HepG2 (cell line): ENCODE results near the gene CAB39. TPM values are rescaled to one million over a fixed set of nuclear protein-coding genes. Genes with fewer than 3 reads are reported as not detected.

Experiments
- ATAC-seq: fragments of 200-7000 bp; cut with Tn5 transposase; 3 replicates; pipeline ENCODE4 v1.9.1; 2020; ENCODE audit warnings: mild to moderate bottlenecking, moderate library complexity
- BruUV-seq: library from RNA; stranded (reverse); fragments of 400-500 nt; replicated peaks from 2 replicates; lab custom pipeline; 2021; lab: Mats Ljungman, UMichigan
- CTCF ChIA-PET: fragments of 300-600 bp; formaldehyde crosslinking; extraction: SDS; loops from one replicate; lab custom pipeline; 2021; ENCODE audit warnings: low total read pairs, inconsistent platforms, low intra/inter-chr PET ratio; lab: Yijun Ruan, JAX
- POLR2A ChIA-PET: fragments of 350-600 bp; sonication (Branson Sonifier 250); formaldehyde crosslinking; loops from one replicate; lab custom pipeline; 2020; ENCODE audit warnings: antibody characterized with exemption, inconsistent platforms; lab: Yijun Ruan, JAX
- DNase-seq: peaks from one replicate; pipeline ENCODE4 v3.0.0-alpha.2; 2015; ENCODE audit warnings: low spot score
- FAIRE-seq: peaks from 3 replicates; lab custom pipeline; 2011; peaks lifted over from hg19 to GRCh38; lab: Jason Lieb, UNC
- H2AFZ ChIP-seq: one replicate; pipeline ENCODE4 v1.6.1; 2011; ENCODE audit warnings: low read length, inconsistent platforms
- H3K27ac ChIP-seq: fragments of 300-600 bp; 3 replicates; pipeline ENCODE4 v1.8.0; 2011; ENCODE audit warnings: mixed run types, mild to moderate bottlenecking, mixed read lengths, low read length, inconsistent platforms; ENCODE audit not compliant: insufficient read depth; ENCODE audit errors: extremely low read length
- H3K27me3 ChIP-seq, 2 experiments: fragments of 200-600 bp in 1 of 2; 2 replicates in 1 of 2; 3 replicates in 1 of 2; pipeline versions ENCODE4 v1.6.0 to v1.8.0; 2011; ENCODE audit warnings: low read length in 2 of 2, mild to moderate bottlenecking in 2 of 2, moderate library complexity in 2 of 2, inconsistent platforms in 1 of 2; ENCODE audit not compliant: insufficient read depth in 2 of 2, control insufficient read depth in 1 of 2
- H3K36me3 ChIP-seq, 2 experiments: fragments of 200-600 bp in 1 of 2; replicated peaks in 1 of 2; 2 replicates in 1 of 2; 3 replicates in 1 of 2; pipeline versions ENCODE4 v1.5.1 to v1.8.0; 2011; ENCODE audit warnings: low read length in 2 of 2, inconsistent platforms in 1 of 2; ENCODE audit not compliant: insufficient read depth in 2 of 2, control insufficient read depth in 1 of 2
- H3K4me1 ChIP-seq: 2 replicates; pipeline ENCODE4 v1.5.1; 2012; ENCODE audit warnings: low read length, inconsistent platforms; ENCODE audit not compliant: insufficient read depth
- H3K4me2 ChIP-seq: 2 replicates; pipeline ENCODE4 v1.6.0; 2011; ENCODE audit warnings: low read depth, low read length, inconsistent platforms
- H3K4me3 ChIP-seq, 3 experiments: fragments of 200-600 bp in 1 of 3; sonication (generic), shearing (Covaris generic) in 1 of 3; replicated peaks in 1 of 3; 2 replicates each; pipeline ENCODE4 v1.5.1; 2011 to 2016; ENCODE audit warnings: low read length in 3 of 3, inconsistent platforms in 2 of 3, low read depth in 2 of 3, mild to moderate bottlenecking in 2 of 3, control low read depth in 1 of 3, mixed read lengths in 1 of 3; ENCODE audit not compliant: insufficient read depth in 1 of 3
- H3K79me2 ChIP-seq: one replicate; pipeline ENCODE4 v1.6.1; 2011; ENCODE audit warnings: low read length, inconsistent platforms; ENCODE audit not compliant: insufficient read depth
- H3K9ac ChIP-seq: 2 replicates; pipeline ENCODE4 v1.6.0; 2011; ENCODE audit warnings: mild to moderate bottlenecking, low read depth, low read length, inconsistent platforms; ENCODE audit not compliant: insufficient read depth
- H3K9me3 ChIP-seq: 2 replicates; pipeline ENCODE4 v1.5.1; 2012; ENCODE audit warnings: mild to moderate bottlenecking, low read length
- H4K20me1 ChIP-seq: 2 replicates; pipeline ENCODE4 v1.6.0; 2011; ENCODE audit warnings: inconsistent platforms, mild to moderate bottlenecking, low read length, moderate library complexity; ENCODE audit not compliant: insufficient read depth
- FOXJ3 ChIP-seq: sonication (generic); formaldehyde crosslinking; IDR thresholded peaks from 2 replicates; pipeline ENCODE4 v1.4.0; 2020; ENCODE audit warnings: missing genetic modification reagents, mild to moderate bottlenecking, borderline replicate concordance
- GATAD2A ChIP-seq: IDR thresholded peaks from 2 replicates; pipeline ENCODE4 v1.6.1; 2016
- HMG20A ChIP-seq: IDR thresholded peaks from 2 replicates; pipeline ENCODE4 v1.6.1; 2016; ENCODE audit warnings: borderline replicate concordance
- HNRNPLL ChIP-seq: fragments of 200-400 bp; formaldehyde crosslinking; IDR thresholded peaks from 2 replicates; pipeline ENCODE4 v1.6.1; 2017; ENCODE audit warnings: mild to moderate bottlenecking, low read depth, low read length; ENCODE audit not compliant: poor library complexity, severe bottlenecking
- JARID2 ChIP-seq: sonication (generic); formaldehyde crosslinking; IDR thresholded peaks from 2 replicates; pipeline ENCODE4 v1.8.1; 2023; ENCODE audit warnings: missing genetic modification reagents, inconsistent platforms; ENCODE audit not compliant: insufficient replicate concordance
- KLF9 ChIP-seq: IDR thresholded peaks from 2 replicates; pipeline ENCODE4 v1.6.1; 2016; ENCODE audit warnings: low read depth
- NFKB2 ChIP-seq: sonication (generic); formaldehyde crosslinking; IDR thresholded peaks from 2 replicates; pipeline ENCODE4 v1.4.0; 2020; ENCODE audit warnings: missing genetic modification reagents, borderline replicate concordance
- ONECUT2 ChIP-seq: sonication (generic); formaldehyde crosslinking; IDR thresholded peaks from 2 replicates; pipeline ENCODE4 v1.4.0; 2020; ENCODE audit warnings: missing genetic modification reagents
- YY1 ChIP-seq: IDR thresholded peaks from 2 replicates; pipeline ENCODE4 v1.6.1; 2011; ENCODE audit warnings: low read length, low read depth, moderate library complexity, mild to moderate bottlenecking; ENCODE audit not compliant: insufficient read depth, insufficient replicate concordance
- ZNF24 ChIP-seq: fragments of 450-650 bp; IDR thresholded peaks from 2 replicates; pipeline ENCODE4 v1.6.1; 2017; ENCODE audit warnings: antibody characterized with exemption, mild to moderate bottlenecking
- ZNF550 ChIP-seq: sonication (generic); formaldehyde crosslinking; IDR thresholded peaks from 2 replicates; pipeline ENCODE4 v1.4.0; 2020; ENCODE audit warnings: mild to moderate bottlenecking, missing genetic modification reagents, borderline replicate concordance
- WGBS: methylation state at CpG from one replicate; pipeline ENCODE4 v1.1.6; 2017; ENCODE audit warnings: low lambda C conversion rate; 5-methylcytosine and 5-hydroxymethylcytosine counted together
- in situ Hi-C: cut with HindIII; loops from 2 replicates; pipeline ENCODE4 v1.10.0; 2017; ENCODE audit warnings: low pct_unique_long_range_greater_than_20kb; ENCODE audit not compliant: extremely low pct_ligation_motif_present
- intact Hi-C: fragments of 100-400 bp; cut with micrococcal nuclease; formaldehyde crosslinking; loops from one replicate; pipeline ENCODE4 v1.10.0; 2022; ENCODE audit not compliant: unreplicated experiment
- polyA plus RNA-seq, 8 experiments: library from polyadenylated mRNA; depleted of rRNA in 3 of 8; stranded (reverse) in 7 of 8; unstranded in 1 of 8; fragments of >200 nt; fragmentation: Illumina TruSeq in 4 of 8; extraction: Trizol in 4 of 8; gene quantifications; 2 replicates each; pipeline versions ENCODE4 v1.2.1 to v1.2.3, GENCODE V29; 2011 to 2016; ENCODE audit warnings: low read depth in 4 of 8, missing spikeins in 1 of 8, mixed read lengths in 1 of 8; ENCODE audit not compliant: insufficient read depth in 1 of 8
- total RNA-seq, 5 experiments: library from RNA; depleted of rRNA; stranded (reverse); fragments of >200 nt; fragmentation: Illumina TruSeq; extraction: Trizol; gene quantifications; 2 replicates each; pipeline ENCODE4 v1.2.3, GENCODE V29; 2016; ENCODE audit warnings: low read depth in 1 of 5

Gene CAB39
- total and polyA plus RNA-seq, 2 of the 13 experiments (the other 11 are each of a cell fraction or from before 2014, with no cell fraction given): 19.3 to 45.3 TPM

DNA sequence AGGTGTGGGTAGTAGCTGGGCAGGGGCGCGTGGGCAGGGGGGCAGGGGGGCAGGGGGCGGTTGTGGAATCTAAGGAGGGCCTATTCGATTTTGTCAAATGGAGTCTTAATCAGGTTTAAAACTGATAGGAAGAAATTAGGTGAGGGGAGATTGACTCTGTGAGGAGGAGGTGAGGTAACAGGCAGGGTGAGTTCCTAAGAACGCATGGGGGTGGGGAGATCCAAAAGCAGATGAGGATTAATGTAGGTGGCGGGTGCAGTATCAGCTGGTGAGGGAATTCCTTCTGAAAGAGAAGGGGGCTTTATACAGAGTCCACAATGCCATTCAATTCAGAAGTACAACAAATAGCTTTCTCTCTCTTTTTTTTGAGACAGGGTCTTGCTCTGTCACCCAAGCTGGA, 72.7 kb downstream of the CAB39 start (continued):
- TF ChIP-seq YY1: no peak

DNA sequence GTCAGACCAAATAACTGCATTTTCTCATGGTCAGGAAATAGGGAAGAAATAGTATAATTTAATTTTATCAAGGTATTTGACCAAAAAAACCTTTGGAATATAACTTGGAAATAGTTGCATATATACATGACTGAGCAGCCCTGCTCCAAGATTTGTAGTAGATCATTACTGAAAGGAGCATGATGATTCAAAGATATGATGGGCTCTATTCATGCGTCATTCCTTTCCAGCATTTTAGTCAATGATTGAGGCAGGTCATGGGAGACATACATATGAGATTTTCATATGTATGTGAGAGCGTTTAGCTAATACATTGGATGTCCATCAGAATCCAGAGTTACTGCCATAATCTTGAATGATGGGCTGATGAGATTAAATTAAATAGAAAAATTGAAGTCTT, 74.5 kb downstream of the CAB39 start:
- TF ChIP-seq ONECUT2 (CRISPR knock-in tag) (no peak), GATAD2A (CRISPR knock-in tag) (no peak), HNRNPLL (no peak), ZNF550 (no peak), FOXJ3 (CRISPR knock-in tag) (no peak), KLF9 (no peak), NFKB2 (CRISPR knock-in tag) (no peak), ZNF24 (no peak), JARID2 (CRISPR knock-in tag) (no peak), HMG20A (no peak)
- no TSS peak for BruUV-seq
- Histone ChIP-seq H3K4me3 (no peak overlapping the region), H3K4me1 (peaks cover 6% of the 10 kb centered on the region), H3K9ac (no peak overlapping the region), H3K36me3 (peaks cover 3 to 27% of the 10 kb centered on the region in 2 experiments; a peak in 3 of 5 replicates), H3K79me2 (peaks cover 3% of the 10 kb centered on the region), H2AFZ (no peak overlapping the region), H3K4me2 (no peak overlapping the region), H3K27ac (no peak overlapping the region), H4K20me1 (no peaks in the 10 kb centered on the region), H3K9me3 (peaks cover 20% of the 10 kb centered on the region), H3K27me3 (no peaks in the 10 kb centered on the region)
- POLR2A ChIA-PET: no interaction called here
- WGBS: 100% methylated on average over 2 of the region's 2 CpGs
- in situ Hi-C loops (no loop called here), intact Hi-C loops (no loop called here)
- CTCF ChIA-PET: no interaction called here
- no peak for FAIRE-seq
- ATAC-seq: no peak
- DNase-seq: no peak
